HepG2 (cell line): ENCODE data around the gene DHRS4L2. TPM values are rescaled to one million over a fixed set of nuclear protein-coding genes. Genes with fewer than 3 reads are reported as not detected.
"Not testable (repeated sequence)": the region's sequence is repeated elsewhere in the genome, so short reads cannot be mapped to it uniquely, and the experiment has no call there.

Experiments used
- BCL6 ChIP-seq: IDR thresholded peaks from 2 replicates; pipeline ENCODE4 v1.6.1; 2016; ENCODE audit warnings: missing genetic modification reagents, missing compliant biosample characterization
- EP300 ChIP-seq, 3 experiments: sonication (generic) in 1 of 3; formaldehyde crosslinking in 1 of 3; IDR thresholded peaks; 2 replicates each; pipeline versions ENCODE4 v1.5.1 to v1.6.1; 2011 to 2020; ENCODE audit warnings: low read depth in 2 of 3, low read length in 2 of 3, borderline replicate concordance in 1 of 3, improper control_type of control experiment in 1 of 3, mild to moderate bottlenecking in 1 of 3, missing genetic modification reagents in 1 of 3, moderate library complexity in 1 of 3
- HMG20A ChIP-seq: IDR thresholded peaks from 2 replicates; pipeline ENCODE4 v1.6.1; 2016; ENCODE audit warnings: borderline replicate concordance
- HOXD1 ChIP-seq: sonication (generic); formaldehyde crosslinking; IDR thresholded peaks from 2 replicates; pipeline ENCODE4 v1.5.0; 2020; ENCODE audit warnings: missing genetic modification reagents
- KAT8 ChIP-seq: IDR thresholded peaks from 2 replicates; pipeline ENCODE4 v1.6.1; 2016; ENCODE audit warnings: missing genetic modification reagents, missing compliant biosample characterization
- KMT2B ChIP-seq: IDR thresholded peaks from 2 replicates; pipeline ENCODE4 v1.6.1; 2016; ENCODE audit warnings: missing genetic modification reagents, missing compliant biosample characterization
- MIXL1 ChIP-seq: IDR thresholded peaks from 2 replicates; pipeline ENCODE4 v1.6.1; 2016
- NONO ChIP-seq, 2 experiments: fragments of 450-650 bp in 1 of 2; sonication (generic) in 1 of 2; formaldehyde crosslinking in 1 of 2; IDR thresholded peaks in 1 of 2; conservative IDR thresholded peaks in 1 of 2; 2 replicates each; pipeline versions ENCODE4 v1.6.1 to v1.8.0; 2017 to 2022; ENCODE audit warnings: mild to moderate bottlenecking in 1 of 2, missing genetic modification reagents in 1 of 2, moderate library complexity in 1 of 2
- RARA ChIP-seq: IDR thresholded peaks from 2 replicates; pipeline ENCODE4 v1.6.1; 2016; ENCODE audit warnings: missing genetic modification reagents, missing compliant biosample characterization
- RXRB ChIP-seq: IDR thresholded peaks from 2 replicates; pipeline ENCODE4 v1.6.1; 2016; ENCODE audit warnings: borderline replicate concordance, missing genetic modification reagents, missing compliant biosample characterization
- ZNF264 ChIP-seq: sonication (generic); formaldehyde crosslinking; IDR thresholded peaks from 2 replicates; pipeline ENCODE4 v1.4.0; 2020; ENCODE audit warnings: missing genetic modification reagents
- ZNF34 ChIP-seq: sonication (generic); formaldehyde crosslinking; IDR thresholded peaks from 2 replicates; pipeline ENCODE4 v1.4.0; 2020; ENCODE audit warnings: mild to moderate bottlenecking, missing genetic modification reagents, borderline replicate concordance
- ZNF557 ChIP-seq: sonication (generic); formaldehyde crosslinking; IDR thresholded peaks from 2 replicates; pipeline ENCODE4 v1.4.0; 2020; ENCODE audit warnings: missing genetic modification reagents
- ZNF646 ChIP-seq: sonication (generic); formaldehyde crosslinking; IDR thresholded peaks from 2 replicates; pipeline ENCODE4 v1.9.0; 2021; ENCODE audit warnings: mild to moderate bottlenecking, missing genetic modification reagents
- polyA plus RNA-seq, 8 experiments: library from polyadenylated mRNA; depleted of rRNA in 3 of 8; stranded (reverse) in 7 of 8; unstranded in 1 of 8; fragments of >200 nt; fragmentation: Illumina TruSeq in 4 of 8; extraction: Trizol in 4 of 8; gene quantifications; 2 replicates each; pipeline versions ENCODE4 v1.2.1 to v1.2.3, GENCODE V29; 2011 to 2016; ENCODE audit warnings: low read depth in 4 of 8, missing spikeins in 1 of 8, mixed read lengths in 1 of 8; ENCODE audit not compliant: insufficient read depth in 1 of 8
- total RNA-seq, 5 experiments: library from RNA; depleted of rRNA; stranded (reverse); fragments of >200 nt; fragmentation: Illumina TruSeq; extraction: Trizol; gene quantifications; 2 replicates each; pipeline ENCODE4 v1.2.3, GENCODE V29; 2016; ENCODE audit warnings: low read depth in 1 of 5
- TF ChIP-seq, protein P1 (sequence below): fragments of 450-650 bp; IDR thresholded peaks from 2 replicates; pipeline ENCODE4 v1.6.1; 2016
- TF ChIP-seq, protein P2 (sequence below): IDR thresholded peaks from 2 replicates; pipeline ENCODE4 v1.6.1; 2016; ENCODE audit warnings: mild to moderate bottlenecking
- TF ChIP-seq, protein P3 (sequence below): IDR thresholded peaks from 2 replicates; pipeline ENCODE4 v1.6.1; 2016
- TF ChIP-seq, protein P4 (sequence below): IDR thresholded peaks from 2 replicates; pipeline ENCODE4 v1.6.1; 2018; ENCODE audit warnings: missing genetic modification reagents

DHRS4L2 gene
- total and polyA plus RNA-seq, 2 of the 13 experiments (the other 11 are each of a cell fraction or from before 2014, with no cell fraction given) = 24.7 to 38.2 TPM

GRCh38 chr14:23974041-23974440, 14.7 kb upstream of the DHRS4L2 start (continued):
- TF ChIP-seq ZNF646 (CRISPR knock-in tag) = peak; percentile 56; the same call in 1 of the 2 replicates
- TF ChIP-seq EP300 (IDR thresholded peaks at IDR 0.05; ENCODE audit: low read depth in 2 of 2, low read length in 2 of 2) = peak in 1 of 2 experiments; percentile 47; a peak in 2 of 4 replicates
- TF ChIP-seq EP300 (CRISPR knock-in tag; IDR thresholded peaks at IDR 0.05; ENCODE audit: borderline replicate concordance); NONO (CRISPR knock-in tag; conservative IDR thresholded peaks at IDR 0.05): not testable (repeated sequence)
- TF ChIP-seq MIXL1 (CRISPR knock-in tag) = peak; percentile 82; the same call in 1 of the 2 replicates
- TF ChIP-seq, protein P1, sequence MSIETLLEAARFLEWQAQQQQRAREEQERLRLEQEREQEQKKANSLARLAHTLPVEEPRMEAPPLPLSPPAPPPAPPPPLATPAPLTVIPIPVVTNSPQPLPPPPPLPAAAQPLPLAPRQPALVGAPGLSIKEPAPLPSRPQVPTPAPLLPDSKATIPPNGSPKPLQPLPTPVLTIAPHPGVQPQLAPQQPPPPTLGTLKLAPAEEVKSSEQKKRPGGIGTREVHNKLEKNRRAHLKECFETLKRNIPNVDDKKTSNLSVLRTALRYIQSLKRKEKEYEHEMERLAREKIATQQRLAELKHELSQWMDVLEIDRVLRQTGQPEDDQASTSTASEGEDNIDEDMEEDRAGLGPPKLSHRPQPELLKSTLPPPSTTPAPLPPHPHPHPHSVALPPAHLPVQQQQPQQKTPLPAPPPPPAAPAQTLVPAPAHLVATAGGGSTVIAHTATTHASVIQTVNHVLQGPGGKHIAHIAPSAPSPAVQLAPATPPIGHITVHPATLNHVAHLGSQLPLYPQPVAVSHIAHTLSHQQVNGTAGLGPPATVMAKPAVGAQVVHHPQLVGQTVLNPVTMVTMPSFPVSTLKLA = peak; percentile 3; the same call in 1 of the 2 replicates
- 0 out of 2 replicates have a peak, but pooled peaks have one; percentile 36 for TF ChIP-seq KMT2B (CRISPR knock-in tag)
- TF ChIP-seq RXRB (CRISPR knock-in tag) = peak; percentile 54
- TF ChIP-seq BCL6 (CRISPR knock-in tag) = 0 out of 2 replicates have a peak, but pooled peaks have one; percentile 23
- peak; percentile 62; the same call in 1 of the 2 replicates for TF ChIP-seq NONO (IDR thresholded peaks at IDR 0.05)
- TF ChIP-seq RARA (CRISPR knock-in tag) = peak; percentile 64
- peak; percentile 33; the same call in 1 of the 2 replicates for TF ChIP-seq HMG20A
- TF ChIP-seq ZNF557 = 0 out of 2 replicates have a peak, but pooled peaks have one; percentile 26
- TF ChIP-seq, protein P2, sequence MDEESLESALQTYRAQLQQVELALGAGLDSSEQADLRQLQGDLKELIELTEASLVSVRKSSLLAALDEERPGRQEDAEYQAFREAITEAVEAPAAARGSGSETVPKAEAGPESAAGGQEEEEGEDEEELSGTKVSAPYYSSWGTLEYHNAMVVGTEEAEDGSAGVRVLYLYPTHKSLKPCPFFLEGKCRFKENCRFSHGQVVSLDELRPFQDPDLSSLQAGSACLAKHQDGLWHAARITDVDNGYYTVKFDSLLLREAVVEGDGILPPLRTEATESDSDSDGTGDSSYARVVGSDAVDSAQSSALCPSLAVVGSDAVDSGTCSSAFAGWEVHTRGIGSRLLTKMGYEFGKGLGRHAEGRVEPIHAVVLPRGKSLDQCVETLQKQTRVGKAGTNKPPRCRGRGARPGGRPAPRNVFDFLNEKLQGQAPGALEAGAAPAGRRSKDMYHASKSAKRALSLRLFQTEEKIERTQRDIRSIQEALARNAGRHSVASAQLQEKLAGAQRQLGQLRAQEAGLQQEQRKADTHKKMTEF (CRISPR knock-in tag) = peak; percentile 60; the same call in 1 of the 2 replicates
- TF ChIP-seq, protein P3, sequence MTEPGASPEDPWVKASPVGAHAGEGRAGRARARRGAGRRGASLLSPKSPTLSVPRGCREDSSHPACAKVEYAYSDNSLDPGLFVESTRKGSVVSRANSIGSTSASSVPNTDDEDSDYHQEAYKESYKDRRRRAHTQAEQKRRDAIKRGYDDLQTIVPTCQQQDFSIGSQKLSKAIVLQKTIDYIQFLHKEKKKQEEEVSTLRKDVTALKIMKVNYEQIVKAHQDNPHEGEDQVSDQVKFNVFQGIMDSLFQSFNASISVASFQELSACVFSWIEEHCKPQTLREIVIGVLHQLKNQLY (CRISPR knock-in tag) = 0 out of 2 replicates have a peak, but pooled peaks have one; percentile 36
- peak; percentile 43; the same call in 1 of the 2 replicates for TF ChIP-seq HOXD1 (CRISPR knock-in tag)
- TF ChIP-seq, protein P4, sequence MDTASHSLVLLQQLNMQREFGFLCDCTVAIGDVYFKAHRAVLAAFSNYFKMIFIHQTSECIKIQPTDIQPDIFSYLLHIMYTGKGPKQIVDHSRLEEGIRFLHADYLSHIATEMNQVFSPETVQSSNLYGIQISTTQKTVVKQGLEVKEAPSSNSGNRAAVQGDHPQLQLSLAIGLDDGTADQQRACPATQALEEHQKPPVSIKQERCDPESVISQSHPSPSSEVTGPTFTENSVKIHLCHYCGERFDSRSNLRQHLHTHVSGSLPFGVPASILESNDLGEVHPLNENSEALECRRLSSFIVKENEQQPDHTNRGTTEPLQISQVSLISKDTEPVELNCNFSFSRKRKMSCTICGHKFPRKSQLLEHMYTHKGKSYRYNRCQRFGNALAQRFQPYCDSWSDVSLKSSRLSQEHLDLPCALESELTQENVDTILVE = peak; percentile 45; the same call in 1 of the 2 replicates
- TF ChIP-seq KAT8 = peak; percentile 33; the same call in 1 of the 2 replicates
- TF ChIP-seq ZNF34 (CRISPR knock-in tag) = 0 out of 2 replicates have a peak, but pooled peaks have one; percentile 27
- 0 out of 2 replicates have a peak, but pooled peaks have one; percentile 40 for TF ChIP-seq ZNF264 (CRISPR knock-in tag)
